ENCODE data around the gene ADAM17. TPM values are rescaled to one million over a fixed set of nuclear protein-coding genes. Genes with fewer than 3 reads are reported as not detected.

The ADAM17 gene
- total and polyA plus RNA-seq, 2 of the 13 experiments (the other 11 are each of a cell fraction or from before 2014, with no cell fraction given), result 6.5 to 33.4 TPM

GRCh38 chr2:9494081-9494480, 61.5 kb downstream of the ADAM17 start:
- CTCF ChIA-PET (ENCODE audit: low intra/inter-chr PET ratio, low total read pairs), result no interaction called here
- FAIRE-seq, result no peak

More at GRCh38 chr2:9494081-9494480, 61.5 kb downstream of the ADAM17 start:
- Histone ChIP-seq H3K9me3 (ENCODE audit: low read length) (no peaks in the 10 kb centered on the region), H3K4me1 (ENCODE audit: insufficient read depth, low read length) (peaks cover 21% of the 10 kb centered on the region), H3K4me2 (ENCODE audit: low read depth, low read length) (no peak overlapping the region), H3K36me3 (replicated peaks in 1 of 2; ENCODE audit: control insufficient read depth in 1 of 2, insufficient read depth in 2 of 2, low read length in 2 of 2) (peaks cover 34 to 77% of the 10 kb centered on the region in 2 experiments), H3K27ac (ENCODE audit: extremely low read length, insufficient read depth, low read length) (no peak overlapping the region), H4K20me1 (ENCODE audit: insufficient read depth, low read length) (no peaks in the 10 kb centered on the region), H3K9ac (ENCODE audit: insufficient read depth, low read depth, low read length) (no peak overlapping the region), H3K79me2 (ENCODE audit: insufficient read depth, low read length) (no peaks in the 10 kb centered on the region), H3K27me3 (ENCODE audit: control insufficient read depth in 1 of 2, insufficient read depth in 2 of 2, low read length in 2 of 2) (no peaks in the 10 kb centered on the region), H2AFZ (ENCODE audit: low read length) (no peak overlapping the region), H3K4me3 (replicated peaks in 1 of 3; ENCODE audit: insufficient read depth in 1 of 3, low read depth in 2 of 3, low read length in 3 of 3) (no peak overlapping the region)
- no TSS peak for BruUV-seq (replicated peaks)
- TF ChIP-seq CBX5 (CRISPR knock-in tag; IDR thresholded peaks at IDR 0.05; ENCODE audit: borderline replicate concordance), result no peak
- TF ChIP-seq CTCF (CRISPR knock-in tag; IDR thresholded peaks at IDR 0.05), result no peak
- no peak for TF ChIP-seq HNRNPLL (IDR thresholded peaks at IDR 0.05; ENCODE audit: low read depth, low read length, poor library complexity, severe bottlenecking)
- TF ChIP-seq TFE3 (CRISPR knock-in tag; IDR thresholded peaks at IDR 0.05), result no peak
- no peak for TF ChIP-seq ELF4 (CRISPR knock-in tag; IDR thresholded peaks at IDR 0.05; ENCODE audit: borderline replicate concordance)
- TF ChIP-seq TBX3 (IDR thresholded peaks at IDR 0.05; ENCODE audit: borderline replicate concordance), result no peak
- no peak for TF ChIP-seq PLSCR1 (CRISPR knock-in tag; IDR thresholded peaks at IDR 0.05; ENCODE audit: borderline replicate concordance)
- no peak for TF ChIP-seq PPARG (CRISPR knock-in tag; conservative IDR thresholded peaks at IDR 0.05)
- TF ChIP-seq TEAD3 (CRISPR knock-in tag; optimal IDR thresholded peaks at IDR 0.05; ENCODE audit: borderline replicate concordance), result no peak
- TF ChIP-seq ZSCAN25 (CRISPR knock-in tag; IDR thresholded peaks at IDR 0.05), result no peak
- no peak for TF ChIP-seq ZNF619 (CRISPR knock-in tag; IDR thresholded peaks at IDR 0.05)
- TF ChIP-seq ZSCAN29 (CRISPR knock-in tag; conservative IDR thresholded peaks at IDR 0.05), result no peak
- TF ChIP-seq ZBTB1 (CRISPR knock-in tag; IDR thresholded peaks at IDR 0.05; ENCODE audit: borderline replicate concordance), result no peak
- TF ChIP-seq ELF1 (CRISPR knock-in tag; IDR thresholded peaks at IDR 0.05), result no peak
- no peak for TF ChIP-seq ZNF800 (CRISPR knock-in tag; IDR thresholded peaks at IDR 0.05)
- no peak for TF ChIP-seq RAD21 (CRISPR knock-in tag; IDR thresholded peaks at IDR 0.05)
- no peak for TF ChIP-seq ZNF382 (CRISPR knock-in tag; IDR thresholded peaks at IDR 0.05; ENCODE audit: borderline replicate concordance)
- no peak for TF ChIP-seq ZNF260 (CRISPR knock-in tag; IDR thresholded peaks at IDR 0.05; ENCODE audit: borderline replicate concordance, low read depth)
- TF ChIP-seq GTF2F1 (IDR thresholded peaks at IDR 0.05; ENCODE audit: low read length), result no peak
- intact Hi-C loops (cut with micrococcal nuclease; ENCODE audit: unreplicated experiment) (loop anchor here (5.0 kb wide), 1 partner anchor 43 kb away; no protein-coding TSS in a partner anchor), in situ Hi-C loops (cut with HindIII; ENCODE audit: extremely low pct_ligation_motif_present, low pct_unique_long_range_greater_than_20kb) (no loop called here)
- WGBS (ENCODE audit: low lambda C conversion rate), result 100% methylated on average over 1 of the region's 1 CpG
- no peak for DNase-seq (ENCODE audit: low spot score)
- no peak for ATAC-seq
- POLR2A ChIA-PET, result no interaction called here
